ENCODE results near the gene PHLPP1.

The PHLPP1 gene

GRCh38 chr18:62812242-62812641 lies 96.9 kb downstream of the PHLPP1 start:
- no peak for DNase-seq

GRCh38 chr18:62812876-62813275 lies 97.5 kb downstream of the PHLPP1 start:
- DNase-seq, result no peak

- DNase-seq, result no peak
Measured at GRCh38 chr18:62814132-62814759, 98.9 kb downstream of the PHLPP1 start.

DNA sequence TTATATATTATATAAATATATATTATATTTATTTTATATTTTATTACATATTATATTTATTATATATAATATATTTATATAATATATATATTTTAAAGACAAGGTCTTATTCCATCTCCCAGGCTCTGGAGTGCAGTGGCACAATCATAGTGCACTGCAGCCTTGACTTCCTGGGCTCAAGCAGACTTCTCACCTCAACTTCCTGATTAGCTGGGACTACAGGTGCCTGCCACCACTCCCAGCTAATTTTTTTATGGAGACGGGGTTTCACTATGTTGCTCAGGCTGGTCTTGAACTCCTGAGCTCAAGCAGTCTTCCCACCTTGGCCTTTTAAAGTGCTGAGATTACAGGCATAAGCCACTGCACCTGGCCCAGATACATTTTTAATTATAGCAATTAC lies 110.0 kb downstream of the PHLPP1 start:
- no peak for DNase-seq

GRCh38 chr18:62827397-62827796 lies 112.1 kb downstream of the PHLPP1 start:
- no peak for DNase-seq

- DNase-seq, result no peak
Measured at GRCh38 chr18:62828091-62828640, 112.8 kb downstream of the PHLPP1 start.

DNA sequence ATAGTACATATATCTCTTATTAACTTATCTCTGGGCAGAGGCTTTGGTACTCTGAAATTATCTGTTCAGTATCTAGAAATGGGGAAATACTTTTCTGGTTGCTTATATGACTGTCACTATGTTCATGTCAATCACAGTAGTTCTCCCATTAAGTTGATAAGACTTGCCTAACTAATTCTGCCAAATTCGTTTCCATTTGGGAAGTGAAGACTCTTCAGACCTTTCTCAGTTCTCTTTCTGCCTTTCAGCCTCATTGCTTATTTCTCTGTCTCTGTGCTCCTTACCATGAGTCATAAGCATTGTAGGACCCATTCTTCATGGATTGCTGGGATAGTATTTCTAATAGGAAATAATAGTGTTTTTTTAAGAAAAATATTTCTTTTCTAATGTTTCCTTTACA lies 113.5 kb downstream of the PHLPP1 start:
- DNase-seq, result peak; percentile 37

GRCh38 chr18:62829936-62830335 lies 114.6 kb downstream of the PHLPP1 start:
- DNase-seq, result no peak

GRCh38 chr18:62832282-62832681 lies 116.9 kb downstream of the PHLPP1 start:
- DNase-seq, result peak; percentile 64

DNA sequence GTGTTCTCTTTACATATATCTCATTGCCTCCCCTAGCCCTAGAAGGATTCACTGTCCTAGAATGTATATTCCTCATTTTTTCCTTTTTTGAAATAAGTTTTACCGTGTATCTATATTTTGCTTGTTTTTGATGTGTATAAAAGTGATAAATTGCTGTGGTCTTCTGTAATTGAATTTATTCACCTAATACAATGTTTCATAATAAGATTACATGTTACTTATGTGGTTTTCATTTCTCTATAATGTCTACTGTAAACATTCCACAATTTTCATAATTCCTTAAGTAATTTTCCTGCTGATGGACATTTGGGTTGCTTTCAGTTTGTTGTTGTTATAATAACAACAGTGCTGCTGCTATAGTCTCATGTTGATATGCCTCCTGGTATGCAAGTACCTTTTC lies 118.2 kb downstream of the PHLPP1 start:
- no peak for DNase-seq

GRCh38 chr18:62834715-62835114 lies 119.4 kb downstream of the PHLPP1 start:
- DNase-seq, result no peak

GRCh38 chr18:62837011-62837410 lies 121.7 kb downstream of the PHLPP1 start:
- no peak for DNase-seq

DNA sequence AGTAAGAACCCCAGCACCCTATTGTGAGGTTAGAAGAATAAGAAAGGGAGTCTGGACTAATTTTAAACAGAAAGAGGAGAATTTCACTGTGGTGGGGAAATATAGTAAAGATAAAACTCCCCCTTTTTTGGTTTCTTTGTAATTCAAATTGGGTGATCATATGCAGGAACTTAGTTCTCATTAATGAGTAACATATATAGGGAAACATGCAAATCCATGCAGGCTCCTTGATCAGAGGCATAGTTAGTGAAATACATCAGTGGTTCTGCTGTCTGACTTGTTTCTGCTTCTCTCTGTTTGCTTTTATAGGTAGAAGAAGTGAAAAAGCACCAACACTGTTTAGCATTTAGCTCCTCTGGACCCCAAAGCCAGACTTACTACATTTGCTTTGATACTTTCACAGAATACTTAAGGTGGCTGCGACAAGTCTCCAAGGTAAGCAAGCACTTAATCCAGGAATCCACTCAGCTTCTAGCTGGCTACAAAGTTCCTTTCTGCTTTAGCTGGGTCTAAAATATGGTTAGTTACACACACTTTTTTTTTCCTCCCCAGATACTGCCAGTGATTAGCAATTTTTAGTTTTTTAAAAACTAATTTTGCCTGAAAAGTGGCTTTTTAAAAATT lies 123.2 kb downstream of the PHLPP1 start:
- no peak for DNase-seq

DNA sequence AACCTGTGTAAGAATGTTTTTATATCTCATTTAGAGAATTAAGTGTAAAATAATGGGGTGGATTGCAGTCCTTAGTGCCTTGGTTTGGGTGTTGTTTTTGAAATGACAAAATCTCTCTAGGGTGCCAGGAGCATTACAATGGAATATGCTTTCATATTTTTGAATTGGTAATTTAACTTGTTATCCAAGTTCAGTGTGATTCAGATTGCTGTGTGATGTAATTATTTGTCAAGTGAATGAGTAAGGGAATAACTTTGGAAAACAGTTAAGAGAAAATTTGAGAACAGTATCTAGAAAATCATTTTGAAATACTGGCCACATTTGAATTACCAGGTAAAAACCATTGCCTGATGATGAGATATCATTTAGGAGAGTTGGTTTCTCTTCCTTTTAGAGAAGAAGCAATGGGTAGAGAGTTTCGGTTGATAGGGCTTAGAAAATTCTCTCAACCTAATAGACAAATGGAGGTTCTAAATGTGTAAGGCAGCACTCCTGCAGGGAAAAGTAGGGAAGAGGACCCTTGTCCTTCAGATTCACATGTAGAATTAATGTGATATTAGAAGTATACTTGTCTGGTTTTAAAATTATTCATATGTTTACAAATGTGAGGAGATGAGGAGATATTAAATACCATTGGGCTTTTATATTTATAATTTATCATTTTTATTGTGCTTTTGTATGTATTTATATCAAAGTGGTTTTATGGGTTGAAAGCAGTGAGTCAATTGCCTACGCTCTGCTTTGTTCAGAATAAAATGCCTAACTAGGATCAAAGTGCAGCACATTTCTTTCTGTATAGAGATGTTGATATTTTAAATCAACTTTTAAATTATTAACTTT lies 124.8 kb downstream of the PHLPP1 start:
- no peak for DNase-seq

- no peak for DNase-seq
Measured at GRCh38 chr18:62841405-62841804, 126.1 kb downstream of the PHLPP1 start.

DNA sequence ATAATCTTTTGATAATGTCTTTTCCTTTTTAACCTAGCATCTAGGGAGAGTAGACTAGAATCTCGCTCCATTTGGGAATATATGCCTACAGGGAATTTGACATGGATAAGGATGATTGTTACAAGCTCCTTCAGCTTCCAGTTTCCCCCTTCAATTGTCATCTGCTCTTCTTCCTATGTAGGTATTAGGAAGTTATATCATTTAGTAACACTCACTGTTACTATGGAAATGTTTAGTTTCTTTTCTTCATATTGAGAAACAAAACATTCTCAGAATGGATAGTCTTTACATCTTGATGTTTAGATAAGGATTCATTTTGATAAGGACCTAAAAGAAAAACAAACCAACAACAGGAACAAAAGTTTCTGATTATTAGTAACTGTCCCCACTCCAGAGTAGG lies 127.6 kb downstream of the PHLPP1 start:
- peak; percentile 32 for DNase-seq

GRCh38 chr18:62844850-62845643 lies 129.7 kb downstream of the PHLPP1 start:
- no peak for DNase-seq

GRCh38 chr18:62846313-62846712 lies 131.0 kb downstream of the PHLPP1 start:
- no peak for DNase-seq

DNA sequence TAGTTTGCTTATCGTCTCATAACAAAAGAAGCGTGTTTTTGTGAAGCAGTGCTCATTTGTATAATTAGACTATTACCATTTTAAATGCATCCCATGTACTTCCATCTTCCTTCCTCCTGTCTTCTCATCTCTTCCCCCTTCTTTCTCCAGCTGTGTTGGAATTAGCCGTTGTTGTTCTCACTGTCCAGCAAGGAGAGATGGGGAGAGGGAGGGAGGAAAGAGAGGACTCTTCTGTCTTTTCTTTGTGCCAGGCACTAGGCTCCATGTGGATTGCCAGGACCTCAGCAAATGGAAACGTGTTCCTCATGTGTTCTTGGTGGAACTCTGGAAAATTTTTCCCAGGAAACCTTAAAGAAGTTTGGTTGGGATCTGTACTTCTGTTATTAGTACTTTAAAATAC lies 131.7 kb downstream of the PHLPP1 start:
- DNase-seq, result no peak

DNA sequence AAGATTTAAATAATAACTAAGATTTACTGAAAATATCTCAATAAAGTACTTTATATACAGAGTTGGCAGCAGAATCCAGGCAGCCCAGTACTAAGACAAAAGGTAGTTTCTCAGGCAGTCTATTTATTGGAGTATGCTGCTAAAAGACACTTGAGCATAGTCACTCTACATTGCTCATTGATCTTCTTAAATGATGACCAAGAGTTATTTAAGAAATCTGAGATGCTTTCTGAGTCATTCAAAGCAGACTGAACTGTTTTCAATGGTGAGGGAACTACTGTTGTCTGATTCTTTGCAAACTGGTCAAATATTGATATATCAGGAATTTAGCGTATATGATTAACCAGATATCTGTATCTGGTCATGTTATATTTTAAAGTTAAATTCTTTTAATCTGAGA lies 133.6 kb downstream of the PHLPP1 start:
- no peak for DNase-seq

- DNase-seq, result peak; percentile 81
Measured at GRCh38 chr18:62850619-62851306, 135.4 kb downstream of the PHLPP1 start.

DNA sequence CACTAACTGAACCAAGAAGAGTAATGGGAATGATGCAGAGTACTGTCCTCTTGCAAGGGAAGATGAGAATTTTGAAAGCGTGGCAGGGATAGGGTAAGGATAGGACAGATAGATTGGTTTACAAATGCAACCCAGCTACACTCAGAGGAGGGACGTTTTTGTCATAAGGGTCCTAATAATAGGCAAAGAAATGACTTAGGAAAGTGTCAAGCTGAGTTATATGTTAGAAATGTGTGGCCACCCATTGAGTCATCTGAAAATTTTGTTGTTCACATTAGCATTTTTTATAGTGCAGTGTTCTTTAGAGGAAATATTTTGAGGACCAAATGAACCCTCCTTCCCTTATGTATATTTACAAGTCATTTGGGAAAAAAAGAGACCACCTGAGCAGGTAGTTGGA lies 137.5 kb downstream of the PHLPP1 start:
- DNase-seq, result no peak
